ENCODE results near the gene ERICH2. TPM values are rescaled to one million over a fixed set of nuclear protein-coding genes. Genes with fewer than 3 reads are reported as not detected.

The ERICH2 gene
- total RNA-seq, 3 donors from 2014 or later (not counting 1 experiment from before 2014, with no cell fraction given) = not detected

GRCh38 chr2:170782673-170783072 is 12.5 kb downstream of the ERICH2 start:
- Mint-ChIP-seq H3K9me3 (no peaks in the 10 kb centered on the region), H3K27me3 (ENCODE audit: low read depth in 2 of 2) (peaks cover 15 to 57% of the 10 kb centered on the region in 2 donors)
- ATAC-seq = no peak

GRCh38 chr2:170783549-170783948 is 13.4 kb downstream of the ERICH2 start:
- no peak for ATAC-seq
- 100% methylated on average over 1 of the region's 1 CpG for WGBS (ENCODE audit: insufficient coverage)
- peaks cover 16 to 55% of the 10 kb centered on the region in 2 donors for H3K27me3 Mint-ChIP-seq (ENCODE audit: low read depth in 2 of 2)

More at GRCh38 chr2:170782673-170783072, 12.5 kb downstream of the ERICH2 start:
- TF ChIP-seq CTCF (IDR thresholded peaks at IDR 0.05) = no peak
- H3K4me3 Mint-ChIP-seq = no peak overlapping the region
- peaks cover 15% of the 10 kb centered on the region for H3K27me3 ChIP-seq (ENCODE audit: control insufficient read depth, insufficient read depth, low read length)
- 65% methylated on average over 2 of the region's 2 CpGs for WGBS (ENCODE audit: insufficient coverage)
- no peaks in the 10 kb centered on the region for H3K9me3 ChIP-seq (ENCODE audit: control insufficient read depth, insufficient read depth, low read length)
- H3K4me3 ChIP-seq (ENCODE audit: low read length) = no peak overlapping the region
- no peak overlapping the region for H3K27ac Mint-ChIP-seq
- DNase-seq = no peak
- H3K27ac ChIP-seq (ENCODE audit: low read length) = no peak overlapping the region
- H3K4me1 Mint-ChIP-seq = no peaks in the 10 kb centered on the region
- H3K36me3 ChIP-seq (ENCODE audit: control insufficient read depth, insufficient read depth, low read length) = no peaks in the 10 kb centered on the region
- H3K4me1 ChIP-seq (ENCODE audit: control insufficient read depth, insufficient read depth, low read length) = no peaks in the 10 kb centered on the region
- intact Hi-C loops (cut with micrococcal nuclease) = no loop called here
- no peaks in the 10 kb centered on the region for H3K36me3 Mint-ChIP-seq

GRCh38 chr2:170798996-170799395 is 28.8 kb downstream of the ERICH2 start:
- Histone ChIP-seq H3K27me3 (ENCODE audit: control insufficient read depth, insufficient read depth, low read length) (peaks cover 4% of the 10 kb centered on the region), H3K9me3 (ENCODE audit: control insufficient read depth, insufficient read depth, low read length) (no peaks in the 10 kb centered on the region), H3K27ac (ENCODE audit: low read length) (no peak overlapping the region), H3K36me3 (ENCODE audit: control insufficient read depth, insufficient read depth, low read length) (no peaks in the 10 kb centered on the region), H3K4me1 (ENCODE audit: control insufficient read depth, insufficient read depth, low read length) (no peaks in the 10 kb centered on the region), H3K4me3 (ENCODE audit: low read length) (no peak overlapping the region)
- no peak overlapping the region for H3K4me3 Mint-ChIP-seq
- ATAC-seq (no peak), DNase-seq (no peak)
- H3K9me3 Mint-ChIP-seq = no peaks in the 10 kb centered on the region
- intact Hi-C loops (cut with micrococcal nuclease) = no loop called here
- TF ChIP-seq CTCF (IDR thresholded peaks at IDR 0.05) = no peak
- no peaks in the 10 kb centered on the region for H3K36me3 Mint-ChIP-seq
- H3K27me3 Mint-ChIP-seq (ENCODE audit: low read depth in 2 of 2) = peaks cover 13 to 17% of the 10 kb centered on the region in 2 donors
- H3K27ac Mint-ChIP-seq = no peak overlapping the region
- no peaks in the 10 kb centered on the region for H3K4me1 Mint-ChIP-seq

More at GRCh38 chr2:170783549-170783948, 13.4 kb downstream of the ERICH2 start:
- H3K36me3 ChIP-seq (ENCODE audit: control insufficient read depth, insufficient read depth, low read length) = no peaks in the 10 kb centered on the region
- Mint-ChIP-seq H3K4me1 (no peaks in the 10 kb centered on the region), H3K9me3 (no peaks in the 10 kb centered on the region), H3K36me3 (no peaks in the 10 kb centered on the region), H3K27ac (no peak overlapping the region), H3K4me3 (no peak overlapping the region)
- H3K27me3 ChIP-seq (ENCODE audit: control insufficient read depth, insufficient read depth, low read length) = peaks cover 15% of the 10 kb centered on the region
- H3K9me3 ChIP-seq (ENCODE audit: control insufficient read depth, insufficient read depth, low read length) = no peaks in the 10 kb centered on the region
- no peak for TF ChIP-seq CTCF (IDR thresholded peaks at IDR 0.05)
- H3K4me1 ChIP-seq (ENCODE audit: control insufficient read depth, insufficient read depth, low read length) = no peaks in the 10 kb centered on the region
- H3K4me3 ChIP-seq (ENCODE audit: low read length) = no peak overlapping the region
- DNase-seq = no peak
- intact Hi-C loops (cut with micrococcal nuclease) = no loop called here
- no peak overlapping the region for H3K27ac ChIP-seq (ENCODE audit: low read length)

GRCh38 chr2:170806548-170806947 is 36.4 kb downstream of the ERICH2 start:
- intact Hi-C loops (cut with micrococcal nuclease) = no loop called here
- Mint-ChIP-seq H3K27me3 (ENCODE audit: low read depth in 2 of 2) (peaks cover 11 to 15% of the 10 kb centered on the region in 2 donors), H3K4me3 (no peak overlapping the region), H3K9me3 (no peaks in the 10 kb centered on the region), H3K27ac (no peak overlapping the region), H3K4me1 (no peaks in the 10 kb centered on the region), H3K36me3 (no peaks in the 10 kb centered on the region)
- WGBS (ENCODE audit: insufficient coverage) = 100% methylated on average over 1 of the region's 2 CpGs
- Histone ChIP-seq H3K4me1 (ENCODE audit: control insufficient read depth, insufficient read depth, low read length) (no peaks in the 10 kb centered on the region), H3K27ac (ENCODE audit: low read length) (no peak overlapping the region), H3K9me3 (ENCODE audit: control insufficient read depth, insufficient read depth, low read length) (no peaks in the 10 kb centered on the region), H3K27me3 (ENCODE audit: control insufficient read depth, insufficient read depth, low read length) (peaks cover 4% of the 10 kb centered on the region), H3K4me3 (ENCODE audit: low read length) (no peak overlapping the region), H3K36me3 (ENCODE audit: control insufficient read depth, insufficient read depth, low read length) (no peaks in the 10 kb centered on the region)
- ATAC-seq (no peak), DNase-seq (no peak)
- TF ChIP-seq CTCF (IDR thresholded peaks at IDR 0.05) = no peak
